PC-3 (cell line): ENCODE data around the gene EPHA2. TPM values are rescaled to one million over a fixed set of nuclear protein-coding genes. Genes with fewer than 3 reads are reported as not detected.
A peak's percentile ranks its signal among the peaks of the same experiment; 100 is the strongest.
"Not testable (repeated sequence)": the region's sequence is repeated elsewhere in the genome, so short reads cannot be mapped to it uniquely, and the experiment has no call there.

Experiments used
- ATAC-seq: fragments of 200-7000 bp; cut with Tn5 transposase; 2 replicates; pipeline ENCODE4 v1.9.1; 2020; ENCODE audit warnings: mild to moderate bottlenecking, moderate library complexity
- BruUV-seq: library from RNA; stranded (reverse); fragments of 400-500 nt; replicated peaks from 2 replicates; lab custom pipeline; 2021; lab: Mats Ljungman, UMichigan
- CTCF ChIA-PET: fragments of 300-600 bp; sonication (Branson Sonifier 250); formaldehyde crosslinking; loops from one replicate; lab custom pipeline; 2022; ENCODE audit warnings: antibody characterized with exemption; lab: Charles Lee
- POLR2A ChIA-PET: fragments of 300-600 bp; sonication (Branson Sonifier 250); formaldehyde crosslinking; loops from one replicate; lab custom pipeline; 2022; ENCODE audit warnings: antibody characterized with exemption; ENCODE audit not compliant: unreplicated experiment; lab: Charles Lee
- DNase-seq: peaks from one replicate; pipeline ENCODE4 v3.0.0-alpha.2; 2015
- H2AFZ ChIP-seq: fragments of 300-600 bp; sonication (generic); 2 replicates; pipeline ENCODE4 v1.6.0; 2016; ENCODE audit warnings: antibody characterized with exemption, low read length
- H3F3A ChIP-seq: fragments of 300-600 bp; sonication (generic); one replicate; pipeline ENCODE4 v1.6.0; 2017; ENCODE audit warnings: antibody characterized with exemption, low read length, control low read depth, mild to moderate bottlenecking; ENCODE audit not compliant: unreplicated experiment
- H3K27ac ChIP-seq: fragments of 300-600 bp; sonication (generic); 2 replicates; pipeline ENCODE4 v1.5.1; 2016; ENCODE audit warnings: mild to moderate bottlenecking, low read length
- H3K27me3 ChIP-seq: fragments of 300-600 bp; sonication (generic); 2 replicates; pipeline ENCODE4 v1.6.1; 2016; ENCODE audit warnings: low read length, mixed read lengths
- H3K36me3 ChIP-seq: fragments of 300-600 bp; sonication (generic); 2 replicates; pipeline ENCODE4 v1.6.1; 2016; ENCODE audit warnings: low read depth, mixed run types, low read length, mixed read lengths
- H3K4me1 ChIP-seq: fragments of 300-600 bp; sonication (generic); 2 replicates; pipeline ENCODE4 v1.5.1; 2016; ENCODE audit warnings: low read length; ENCODE audit not compliant: insufficient read depth
- H3K4me2 ChIP-seq: fragments of 300-600 bp; sonication (generic); 2 replicates; pipeline ENCODE4 v1.6.0; 2016; ENCODE audit warnings: low read length
- H3K4me3 ChIP-seq: fragments of 300-600 bp; sonication (generic); 2 replicates; pipeline ENCODE4 v1.5.1; 2016; ENCODE audit warnings: mild to moderate bottlenecking, low read length, mixed read lengths
- H3K79me2 ChIP-seq: fragments of 300-600 bp; sonication (generic); 2 replicates; pipeline ENCODE4 v1.6.1; 2017; ENCODE audit warnings: low read length, mixed read lengths
- H3K9ac ChIP-seq: fragments of 300-600 bp; sonication (generic); 2 replicates; pipeline ENCODE4 v1.6.0; 2016; ENCODE audit warnings: mild to moderate bottlenecking, low read length
- H3K9me2 ChIP-seq: fragments of 300-600 bp; sonication (generic); replicated peaks from 2 replicates; pipeline ENCODE4 v1.6.1; 2016; ENCODE audit warnings: mixed run types, low read length, mixed read lengths
- H3K9me3 ChIP-seq: fragments of 300-600 bp; sonication (generic); 2 replicates; pipeline ENCODE4 v1.6.1; 2016; ENCODE audit warnings: low read length, mixed read lengths
- H4K20me1 ChIP-seq: fragments of 300-600 bp; sonication (generic); 2 replicates; pipeline ENCODE4 v1.6.1; 2016; ENCODE audit warnings: low read length, mixed read lengths
- CTCF ChIP-seq: fragments of 300-600 bp; sonication (generic); conservative IDR thresholded peaks from 2 replicates; pipeline ENCODE4 v1.5.1; 2017; ENCODE audit warnings: antibody characterized with exemption, low read depth, mild to moderate bottlenecking, low read length
- EZH2 ChIP-seq: fragments of 300-600 bp; sonication (generic); IDR thresholded peaks from one replicate; pipeline ENCODE4 v1.6.1; 2017; ENCODE audit warnings: antibody characterized with exemption, mild to moderate bottlenecking, low read length; ENCODE audit not compliant: unreplicated experiment
- EZH2phosphoT487 ChIP-seq: fragments of 300-600 bp; sonication (generic); IDR thresholded peaks from 2 replicates; pipeline ENCODE4 v1.6.1; 2018; ENCODE audit warnings: mild to moderate bottlenecking, antibody characterized with exemption, low read length, borderline replicate concordance
- intact Hi-C: fragments of 100-400 bp; cut with micrococcal nuclease; formaldehyde crosslinking; loops from 2 replicates; pipeline ENCODE4 v1.9.0; 2023
- total RNA-seq: library from RNA; depleted of rRNA; stranded (reverse); fragments of >200 nt; gene quantifications from 2 replicates; pipeline ENCODE4 v1.2.3, GENCODE V29; 2014

EPHA2 gene
- total RNA-seq, 1 experiment from 2014 or later: 459 TPM

- H2AFZ ChIP-seq: no peak overlapping the region
- no peak overlapping the region for H3K9ac ChIP-seq
- H3K79me2 ChIP-seq: peaks cover 43% of the 10 kb centered on the region
- peak; percentile 94 for DNase-seq
- POLR2A ChIA-PET: interaction anchor here (0.5 to 1.4 kb wide), 4 partner anchors 8 to 73 kb away, joined by 3 to 5 read pairs (median 4); partner anchors contain the start of gene EPHA2
- no peaks in the 10 kb centered on the region for H4K20me1 ChIP-seq
- no peaks in the 10 kb centered on the region for H3K36me3 ChIP-seq
- no peaks in the 10 kb centered on the region for H3K9me3 ChIP-seq
- TF ChIP-seq EZH2: no peak
- TF ChIP-seq CTCF: no peak
- TF ChIP-seq EZH2phosphoT487: no peak
- H3F3A ChIP-seq: peaks cover 6% of the 10 kb centered on the region
- BruUV-seq: TSS peak; percentile 11
- H3K9me2 ChIP-seq: no peaks in the 10 kb centered on the region
- H3K4me1 ChIP-seq: peaks cover 44% of the 10 kb centered on the region
- H3K27me3 ChIP-seq: no peaks in the 10 kb centered on the region
- peak overlapping the region; percentile 53 for H3K27ac ChIP-seq
- H3K4me2 ChIP-seq: peak overlapping the region; percentile 65
- intact Hi-C loops: no loop called here
- no peak overlapping the region for H3K4me3 ChIP-seq
- CTCF ChIA-PET: interaction anchor here (1.1 kb wide), 1 partner anchor 23 kb away, joined by 7 read pairs; no protein-coding TSS in a partner anchor
- ATAC-seq: peak; percentile 76
Observed at GRCh38 chr1:16164213-16165072, 8.6 kb upstream of the EPHA2 start.

- H4K20me1 ChIP-seq, ATAC-seq, H3K27me3 ChIP-seq, H3F3A ChIP-seq, H3K9me3 ChIP-seq, H3K9me2 ChIP-seq, H3K4me3 ChIP-seq, DNase-seq, H2AFZ ChIP-seq, H3K9ac ChIP-seq, intact Hi-C loops, BruUV-seq, H3K36me3 ChIP-seq: not testable (repeated sequence)
- H3K4me1 ChIP-seq: peaks cover 46% of the 10 kb centered on the region
- H3K27ac ChIP-seq: peak overlapping the region; percentile 53; the same call in 1 of the 2 replicates
- H3K79me2 ChIP-seq: peaks cover 47% of the 10 kb centered on the region
- ChIA-PET POLR2A (interaction anchor here (0.9 to 1.4 kb wide), 3 partner anchors 8 to 42 kb away, joined by 3 to 5 read pairs (median 4); partner anchors contain the start of gene EPHA2), CTCF (interaction anchor here (1.1 kb wide), 1 partner anchor 23 kb away, joined by 7 read pairs; no protein-coding TSS in a partner anchor)
- H3K4me2 ChIP-seq: peak overlapping the region; percentile 65
Observed at GRCh38 chr1:16163608-16164212, 7.8 kb upstream of the EPHA2 start.

GRCh38 chr1:16162163-16162822 lies 6.4 kb upstream of the EPHA2 start:
- POLR2A ChIA-PET: interaction anchor here (0.6 kb wide), 1 partner anchor 116 kb away, joined by 3 read pairs; no protein-coding TSS in a partner anchor
- intact Hi-C loops: no loop called here
- no peak overlapping the region for H3K9ac ChIP-seq

More at GRCh38 chr1:16162163-16162822, 6.4 kb upstream of the EPHA2 start:
- no peak overlapping the region for H3K27ac ChIP-seq
- no peak overlapping the region for H3K4me2 ChIP-seq
- no peak for ATAC-seq
- peaks cover 6% of the 10 kb centered on the region for H3F3A ChIP-seq
- H3K79me2 ChIP-seq: peaks cover 61% of the 10 kb centered on the region
- CTCF ChIA-PET: no interaction called here
- no TSS peak for BruUV-seq
- H3K9me2 ChIP-seq: no peaks in the 10 kb centered on the region
- H3K4me3 ChIP-seq: no peak overlapping the region
- no peak for DNase-seq
- H3K36me3 ChIP-seq: no peaks in the 10 kb centered on the region
- H4K20me1 ChIP-seq: no peaks in the 10 kb centered on the region
- no peaks in the 10 kb centered on the region for H3K9me3 ChIP-seq
- H2AFZ ChIP-seq: no peak overlapping the region
- peaks cover 52% of the 10 kb centered on the region for H3K4me1 ChIP-seq
- no peaks in the 10 kb centered on the region for H3K27me3 ChIP-seq
- TF ChIP-seq CTCF (no peak), EZH2 (no peak), EZH2phosphoT487 (no peak)
